ENCODE results near the gene DVL3.

DNA sequence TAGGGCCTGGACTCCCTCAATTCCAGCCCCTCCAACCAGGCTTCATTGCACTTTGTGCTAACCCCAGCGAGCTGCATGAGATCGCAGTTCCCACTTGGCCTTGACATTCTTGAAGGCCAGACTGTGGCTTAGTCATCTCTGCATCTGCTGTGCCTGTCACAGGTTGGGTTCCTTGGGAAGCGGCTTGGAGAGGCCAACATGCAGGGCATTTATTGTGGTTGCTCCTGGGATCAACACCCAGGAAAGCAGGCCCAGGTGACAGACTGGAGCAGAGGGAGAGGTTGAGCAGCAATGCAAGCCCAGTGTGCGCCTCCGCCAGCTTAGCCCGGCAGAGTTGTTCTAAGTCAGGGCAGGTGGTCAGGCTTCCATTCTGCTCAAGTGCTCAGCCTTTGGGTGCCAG lies 41.4 kb downstream of the DVL3 start:
- TF ChIP-seq, protein P1, sequence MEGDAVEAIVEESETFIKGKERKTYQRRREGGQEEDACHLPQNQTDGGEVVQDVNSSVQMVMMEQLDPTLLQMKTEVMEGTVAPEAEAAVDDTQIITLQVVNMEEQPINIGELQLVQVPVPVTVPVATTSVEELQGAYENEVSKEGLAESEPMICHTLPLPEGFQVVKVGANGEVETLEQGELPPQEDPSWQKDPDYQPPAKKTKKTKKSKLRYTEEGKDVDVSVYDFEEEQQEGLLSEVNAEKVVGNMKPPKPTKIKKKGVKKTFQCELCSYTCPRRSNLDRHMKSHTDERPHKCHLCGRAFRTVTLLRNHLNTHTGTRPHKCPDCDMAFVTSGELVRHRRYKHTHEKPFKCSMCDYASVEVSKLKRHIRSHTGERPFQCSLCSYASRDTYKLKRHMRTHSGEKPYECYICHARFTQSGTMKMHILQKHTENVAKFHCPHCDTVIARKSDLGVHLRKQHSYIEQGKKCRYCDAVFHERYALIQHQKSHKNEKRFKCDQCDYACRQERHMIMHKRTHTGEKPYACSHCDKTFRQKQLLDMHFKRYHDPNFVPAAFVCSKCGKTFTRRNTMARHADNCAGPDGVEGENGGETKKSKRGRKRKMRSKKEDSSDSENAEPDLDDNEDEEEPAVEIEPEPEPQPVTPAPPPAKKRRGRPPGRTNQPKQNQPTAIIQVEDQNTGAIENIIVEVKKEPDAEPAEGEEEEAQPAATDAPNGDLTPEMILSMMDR (IDR thresholded peaks at IDR 0.05): no peak
- no peak for TF ChIP-seq MYC (IDR thresholded peaks at IDR 0.05; ENCODE audit: borderline replicate concordance, low read length)
- TF ChIP-seq RAD21 (conservative IDR thresholded peaks at IDR 0.05 in 1 of 2, IDR thresholded peaks at IDR 0.05 in 1 of 2): no peak

Measured in A549 (cell line).